GM12878 (cell line): ENCODE data around the gene KRT7. TPM values are rescaled to one million over a fixed set of nuclear protein-coding genes. Genes with fewer than 3 reads are reported as not detected.

ENCODE experiments used
- ATAC-seq: fragments of 200-7000 bp; cut with Tn5 transposase; 3 replicates; pipeline ENCODE4 v1.9.1; 2020; ENCODE audit warnings: mild to moderate bottlenecking, moderate library complexity
- BruUV-seq: library from RNA; stranded (reverse); fragments of 400-500 nt; replicated peaks from 2 replicates; lab custom pipeline; 2021; lab: Mats Ljungman, UMichigan
- CTCF ChIA-PET: fragments of 300-600 bp; sonication (Branson Sonifier 250); formaldehyde crosslinking; extraction: SDS; loops from one replicate; lab custom pipeline; 2021; ENCODE audit warnings: inconsistent platforms; lab: Yijun Ruan, JAX
- POLR2A ChIA-PET: fragments of 350-600 bp; formaldehyde crosslinking; extraction: SDS; loops from one replicate; lab custom pipeline; 2021; ENCODE audit warnings: inconsistent platforms; lab: Charles Lee
- RAD21 ChIA-PET: fragments of 300-600 bp; sonication (Branson Sonifier 250); formaldehyde crosslinking; loops from one replicate; lab custom pipeline; 2023; ENCODE audit warnings: antibody characterized with exemption; ENCODE audit not compliant: unreplicated experiment; lab: Charles Lee
- SMC1A ChIA-PET: fragments of 300-600 bp; sonication (Branson Sonifier 250); formaldehyde crosslinking; loops from one replicate; lab custom pipeline; 2023; ENCODE audit not compliant: unreplicated experiment, uncharacterized antibody; lab: Charles Lee
- DNase-seq: peaks from one replicate; pipeline ENCODE4 v3.0.0-alpha.2; 2011; ENCODE audit warnings: low read depth, low spot score
- FAIRE-seq: peaks from 3 replicates; lab custom pipeline; 2011; peaks lifted over from hg19 to GRCh38; lab: Jason Lieb, UNC
- H2AFZ ChIP-seq: 2 replicates; pipeline ENCODE4 v1.6.0; 2011; ENCODE audit warnings: low read depth, low read length, control low read depth; ENCODE audit not compliant: control insufficient read depth
- H3K27ac ChIP-seq: 2 replicates; pipeline ENCODE4 v1.5.1; 2011; ENCODE audit warnings: control low read depth; ENCODE audit not compliant: control insufficient read depth, insufficient read depth
- H3K27me3 ChIP-seq, 2 experiments: replicated peaks in 1 of 2; 2 replicates each; pipeline versions ENCODE4 v1.6.0 to v1.6.1; 2011; ENCODE audit warnings: low read length in 1 of 2; ENCODE audit not compliant: control insufficient read depth in 2 of 2, insufficient read depth in 2 of 2
- H3K36me3 ChIP-seq, 2 experiments: 2 replicates each; pipeline ENCODE4 v1.5.1; 2011; ENCODE audit warnings: low read length in 1 of 2; ENCODE audit not compliant: control insufficient read depth in 2 of 2, insufficient read depth in 2 of 2
- H3K4me1 ChIP-seq: 2 replicates; pipeline ENCODE4 v1.6.1; 2011; ENCODE audit warnings: mild to moderate bottlenecking, low read length, moderate library complexity, mixed read lengths; ENCODE audit not compliant: control insufficient read depth, insufficient read depth
- H3K4me2 ChIP-seq: 2 replicates; pipeline ENCODE4 v1.6.0; 2011; ENCODE audit warnings: control low read depth; ENCODE audit not compliant: control insufficient read depth, insufficient read depth
- H3K4me3 ChIP-seq: fragments of 200-600 bp; sonication (generic); 2 replicates; pipeline ENCODE4 v1.5.1; 2016
- H3K79me2 ChIP-seq: 2 replicates; pipeline ENCODE4 v1.6.0; 2011; ENCODE audit warnings: low read length; ENCODE audit not compliant: control insufficient read depth, insufficient read depth
- H3K9ac ChIP-seq: 2 replicates; pipeline ENCODE4 v1.8.0; 2011; ENCODE audit warnings: low read length, control low read depth, mixed read lengths; ENCODE audit not compliant: control insufficient read depth, insufficient read depth
- H3K9me3 ChIP-seq: replicated peaks from 3 replicates; pipeline ENCODE4 v1.5.1; 2011; ENCODE audit warnings: mild to moderate bottlenecking, low read length; ENCODE audit not compliant: control insufficient read depth, insufficient read depth
- H4K20me1 ChIP-seq: 2 replicates; pipeline ENCODE4 v1.6.0; 2011; ENCODE audit not compliant: control insufficient read depth, insufficient read depth
- ATF3 ChIP-seq: IDR thresholded peaks from 2 replicates; pipeline ENCODE4 v1.6.1; 2011; ENCODE audit warnings: low read depth, mild to moderate bottlenecking, low read length, moderate library complexity, borderline replicate concordance; ENCODE audit errors: extremely low read depth
- EGR1 ChIP-seq, 2 experiments: IDR thresholded peaks; 1 replicate in 1 of 2; 2 replicates in 1 of 2; pipeline ENCODE4 v1.6.1; 2011 to 2012; ENCODE audit warnings: low read depth in 2 of 2, low read length in 2 of 2, borderline replicate concordance in 1 of 2, mild to moderate bottlenecking in 1 of 2, moderate library complexity in 1 of 2
- POLR2AphosphoS5 ChIP-seq: IDR thresholded peaks from 2 replicates; pipeline ENCODE4 v1.6.1; 2011; ENCODE audit warnings: mild to moderate bottlenecking, low read length, inconsistent platforms
- RB1 ChIP-seq: fragments of 450-650 bp; formaldehyde crosslinking; IDR thresholded peaks from 2 replicates; pipeline ENCODE4 v1.6.1; 2017; ENCODE audit warnings: mild to moderate bottlenecking, borderline replicate concordance
- SP1 ChIP-seq: IDR thresholded peaks from one replicate; pipeline ENCODE4 v1.6.1; 2011; ENCODE audit warnings: low read depth, low read length
- STAT3 ChIP-seq: IDR thresholded peaks from 2 replicates; pipeline ENCODE4 v1.6.1; 2011; ENCODE audit warnings: low read depth, low read length, improper control_type of control experiment
- TCF7 ChIP-seq: IDR thresholded peaks from 2 replicates; pipeline ENCODE4 v1.6.1; 2014; ENCODE audit warnings: antibody characterized with exemption, borderline replicate concordance
- ZBED1 ChIP-seq: IDR thresholded peaks from 2 replicates; pipeline ENCODE4 v1.6.1; 2016; ENCODE audit warnings: borderline replicate concordance
- ZNF384 ChIP-seq: IDR thresholded peaks from 2 replicates; pipeline ENCODE4 v1.6.1; 2012; ENCODE audit warnings: low read depth, mild to moderate bottlenecking, low read length, improper control_type of control experiment, borderline replicate concordance
- ZZZ3 ChIP-seq: IDR thresholded peaks from 2 replicates; pipeline ENCODE4 v1.6.1; 2011; ENCODE audit warnings: low read depth; ENCODE audit not compliant: control insufficient read depth, insufficient read length
- WGBS: methylation state at CpG from one replicate; pipeline ENCODE4 v1.1.6; 2016; ENCODE audit warnings: low lambda C conversion rate; ENCODE audit not compliant: insufficient replicate concordance, insufficient coverage; ENCODE audit errors: missing lambda C conversion rate; 5-methylcytosine and 5-hydroxymethylcytosine counted together
- in situ Hi-C: fragments of 300-500 bp; cut with MboI; formaldehyde crosslinking; loops from 9 replicates; pipeline ENCODE4 v1.14.3; 2018; ENCODE audit warnings: mixed read lengths
- intact Hi-C: fragments of 100-400 bp; cut with micrococcal nuclease; formaldehyde crosslinking; loops from one replicate; pipeline ENCODE4 v1.14.2; 2022; ENCODE audit not compliant: unreplicated experiment
- polyA plus RNA-seq, 11 experiments: library from polyadenylated mRNA; depleted of rRNA in 4 of 11; unstranded in 6 of 11; stranded (reverse) in 5 of 11; fragments of >200 nt; fragmentation: Nextera tagmentation in 4 of 11; fragmentation: Illumina TruSeq in 1 of 11; extraction: Ambion mirVana in 4 of 11; extraction: Trizol in 1 of 11; gene quantifications; 1 replicate in 1 of 11; 2 replicates in 10 of 11; pipeline versions ENCODE4 v1.2.1 to v1.2.3, GENCODE V29; 2011 to 2016; ENCODE audit warnings: inconsistent platforms in 2 of 11, missing spikeins in 2 of 11, low read depth in 1 of 11
- total RNA-seq, 4 experiments: library from RNA; depleted of rRNA in 3 of 4; stranded (reverse); fragments of >200 nt in 3 of 4; fragmentation: Illumina TruSeq in 1 of 4; extraction: Trizol in 1 of 4; gene quantifications; 2 replicates each; pipeline versions ENCODE4 v1.2.1 to v1.2.3, GENCODE V29; 2013 to 2021

The KRT7 gene
- total and polyA plus RNA-seq, 10 of the 15 experiments (the other 5 are each of a cell fraction or from before 2014, with no cell fraction given), result 0.90 to 18.7 (median 4.8) TPM

DNA sequence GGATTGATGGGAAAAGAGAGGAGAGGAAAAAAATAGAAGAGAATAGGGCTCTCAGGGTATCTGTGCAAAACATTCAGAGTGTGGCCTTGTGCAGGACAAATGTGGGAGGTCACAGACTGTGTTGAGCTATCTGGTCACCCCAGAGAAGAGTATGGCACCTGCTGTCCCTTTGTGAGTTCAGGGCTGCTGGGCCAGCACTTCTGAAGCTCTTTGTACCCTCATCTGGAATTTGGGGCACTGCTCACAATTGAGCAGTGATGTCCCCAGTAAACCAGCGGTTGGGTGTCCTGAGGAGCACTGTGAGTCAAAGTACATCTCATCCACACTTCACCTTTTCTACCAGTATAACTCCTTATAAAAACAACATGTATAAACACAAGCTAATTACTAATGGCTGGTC, 60.9 kb downstream of the KRT7 start:
- WGBS, result 0% methylated on average over 1 of the region's 1 CpG
- Histone ChIP-seq H3K27ac (no peak overlapping the region), H2AFZ (no peak overlapping the region), H3K9me3 (no peaks in the 10 kb centered on the region), H3K9ac (no peak overlapping the region), H3K36me3 (no peaks in the 10 kb centered on the region), H3K27me3 (peaks cover 0 to 1% of the 10 kb centered on the region in 2 experiments; a peak in 2 of 4 replicates), H3K4me2 (no peak overlapping the region), H3K4me3 (no peak overlapping the region), H3K79me2 (no peaks in the 10 kb centered on the region), H4K20me1 (no peaks in the 10 kb centered on the region), H3K4me1 (no peaks in the 10 kb centered on the region)
- in situ Hi-C loops (no loop called here), intact Hi-C loops (no loop called here)
- ChIA-PET POLR2A (no interaction called here), RAD21 (interaction anchor here (1.0 to 1.8 kb wide), 2 partner anchors 50 to 109 kb away, joined by 3 to 5 read pairs; no protein-coding TSS in a partner anchor), SMC1A (interaction anchor here (1.0 to 1.3 kb wide), 3 partner anchors 9 to 70 kb away, joined by 3 to 5 read pairs (median 4); no protein-coding TSS in a partner anchor), CTCF (interaction anchor here (1.1 to 7.0 kb wide), 3 partner anchors 14 to 18 kb away, joined by 3 to 39 read pairs (median 4); no protein-coding TSS in a partner anchor)
- BruUV-seq, result no TSS peak
- no peak for ATAC-seq
- no peak for DNase-seq
- TF ChIP-seq SP1 (no peak), ZZZ3 (no peak), TCF7 (no peak), RB1 (no peak), STAT3 (no peak), EGR1 (IDR thresholded peaks at IDR 0.05; ENCODE audit: borderline replicate concordance in 1 of 2, low read depth in 2 of 2, low read length in 2 of 2) (no peak), ZNF384 (no peak), POLR2AphosphoS5 (no peak), ATF3 (no peak), ZBED1 (no peak)
- FAIRE-seq, result no peak
